TTC549 (cell line): Measurements from ENCODE around the gene BCL2L15.

Experiments used
- FAIRE-seq: peaks from 2 replicates; lab custom pipeline; 2012; peaks lifted over from hg19 to GRCh38; lab: Jason Lieb, UNC

Gene BCL2L15

DNA sequence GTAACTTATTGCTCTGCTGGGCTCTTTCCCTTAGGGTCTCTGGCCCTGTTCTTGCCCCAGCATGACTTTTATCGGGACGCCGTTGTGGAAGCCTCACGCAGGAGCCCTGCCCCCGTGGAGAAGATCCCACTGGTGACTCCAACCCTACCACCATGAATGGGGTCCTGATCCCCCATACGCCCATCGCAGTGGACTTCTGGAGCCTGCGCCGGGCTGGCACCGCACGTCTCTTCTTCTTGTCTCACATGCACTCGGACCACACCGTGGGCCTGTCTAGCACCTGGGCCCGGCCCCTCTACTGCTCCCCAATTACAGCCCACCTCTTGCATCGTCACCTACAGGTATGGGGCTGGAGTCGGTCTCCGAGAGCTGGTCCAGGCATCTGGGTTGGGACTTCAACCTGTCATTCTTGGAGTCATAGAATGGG is 18.1 kb upstream of the BCL2L15 start:
- no peak for FAIRE-seq

DNA sequence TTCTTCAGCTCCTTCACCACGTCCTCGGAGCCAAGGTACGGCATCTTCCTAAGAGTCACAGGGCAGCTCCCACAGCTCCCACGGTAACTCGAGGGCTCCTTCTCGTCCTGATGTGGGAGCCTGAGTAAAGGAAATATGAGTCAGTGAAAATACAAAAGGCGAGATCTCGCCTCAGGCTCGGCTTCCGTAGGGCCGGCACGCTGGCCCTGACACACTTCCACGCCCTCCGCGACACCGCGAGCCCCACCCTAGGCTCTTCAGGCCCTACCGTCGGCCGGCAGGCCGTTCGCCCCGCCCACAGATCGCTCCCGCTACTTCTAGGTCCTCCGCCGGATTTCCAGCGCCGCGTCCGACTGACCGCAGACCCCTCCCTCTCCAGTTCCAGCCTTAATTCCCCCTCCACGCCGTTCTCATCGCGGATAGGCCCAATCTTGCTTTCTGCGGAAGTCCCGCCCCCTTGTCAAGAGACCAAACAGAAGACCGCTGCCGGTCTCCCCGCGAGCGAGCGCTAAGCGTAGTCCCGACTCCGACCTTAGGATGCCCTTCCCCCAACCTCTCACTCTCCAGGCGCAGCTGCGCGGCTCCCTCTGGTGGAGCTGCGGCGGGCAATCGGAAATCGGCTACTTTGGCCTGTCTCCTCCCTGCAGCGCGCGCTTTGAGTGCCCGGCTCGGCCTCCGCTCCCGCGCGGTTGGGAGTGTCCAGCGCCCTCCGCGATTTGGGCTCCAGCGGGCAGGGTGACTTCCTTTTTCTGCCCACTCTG is 17.5 kb upstream of the BCL2L15 start, which contains the start of the genes AP4B1 and DCLRE1B:
Gene AP4B1, minus strand, starts transcription at position 126 of the 761 bp plus-strand sequence. Its CDS starts 82 bp downstream, at position 44.
Gene DCLRE1B, plus strand, starts transcription at position 653 of the 761 bp plus-strand sequence. CDS start 261 bp downstream, outside the sequence.
- FAIRE-seq = peak; percentile 93

DNA sequence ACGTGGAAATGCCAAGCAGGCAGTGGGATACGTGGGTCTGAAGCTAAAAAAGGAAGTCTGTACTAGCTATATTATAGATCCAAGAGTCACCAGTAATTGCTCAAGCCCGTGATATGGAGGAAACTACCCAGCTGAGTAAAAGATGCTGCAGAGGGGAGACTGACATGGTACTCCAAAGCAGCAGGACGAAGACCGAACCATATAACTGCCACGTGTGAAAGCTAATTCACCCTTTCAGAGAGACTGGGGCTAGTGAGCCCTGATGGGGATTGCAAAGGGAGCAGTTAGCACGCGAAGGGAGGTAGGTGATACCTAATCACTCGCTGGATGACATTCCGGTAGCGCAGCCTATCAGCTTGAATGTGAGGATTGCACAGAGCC is 16.9 kb upstream of the BCL2L15 start:
- FAIRE-seq = no peak

DNA sequence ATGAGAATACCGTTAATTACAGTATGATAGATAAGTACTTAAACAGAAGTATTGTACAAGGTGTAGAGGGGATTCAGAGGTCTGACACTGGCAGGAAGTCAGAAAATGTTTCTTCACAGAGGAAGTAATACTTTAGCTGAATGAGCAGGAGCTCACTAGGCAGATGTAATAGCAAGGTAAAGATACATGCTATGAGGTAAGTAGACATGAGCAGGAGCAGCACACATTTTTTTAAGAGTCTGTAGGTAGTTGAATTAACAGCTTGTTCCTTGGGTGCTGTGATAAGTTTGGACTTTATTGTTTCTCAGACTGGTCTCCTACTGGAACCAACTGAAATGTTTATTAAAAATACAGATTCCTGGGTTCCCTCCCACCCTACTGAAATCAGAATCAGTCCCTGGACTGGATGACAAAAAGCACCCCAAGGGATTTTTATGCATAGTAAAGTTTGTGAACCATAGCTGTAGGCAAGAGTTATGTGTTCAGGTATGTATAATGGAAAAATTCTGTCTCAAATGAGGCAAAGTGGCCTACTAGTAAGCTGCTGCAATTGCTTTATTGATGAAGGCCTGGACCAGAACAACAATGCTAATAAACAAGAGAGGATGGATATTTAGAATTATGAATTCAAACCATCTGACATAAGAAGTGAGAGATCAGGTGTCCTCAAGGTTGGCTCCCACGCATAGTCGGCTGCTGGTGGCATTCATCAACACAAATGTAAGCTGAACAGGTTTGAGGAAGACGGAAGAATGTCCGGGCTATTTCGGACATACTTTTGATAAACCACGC is 16.3 kb upstream of the BCL2L15 start:
- FAIRE-seq = no peak

DNA sequence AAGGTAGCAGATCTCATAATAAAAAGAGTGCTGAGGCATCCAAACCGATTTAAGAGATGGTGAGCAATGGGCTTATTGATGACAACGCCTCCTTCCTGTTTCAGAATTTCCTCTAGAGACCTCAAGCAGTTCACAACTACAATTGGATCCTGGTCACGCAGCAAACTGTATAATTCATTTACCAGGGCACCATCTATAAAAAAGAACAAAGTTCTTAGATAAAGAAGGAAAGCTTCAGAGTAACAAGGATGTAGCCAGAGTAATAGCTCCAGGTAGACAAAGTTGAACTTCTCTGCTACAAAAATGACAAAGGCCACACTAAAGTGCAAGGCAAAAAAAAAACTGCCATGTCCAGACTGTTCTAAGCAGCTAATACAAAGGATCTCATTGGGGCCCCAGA is 13.8 kb upstream of the BCL2L15 start:
- no peak for FAIRE-seq

DNA sequence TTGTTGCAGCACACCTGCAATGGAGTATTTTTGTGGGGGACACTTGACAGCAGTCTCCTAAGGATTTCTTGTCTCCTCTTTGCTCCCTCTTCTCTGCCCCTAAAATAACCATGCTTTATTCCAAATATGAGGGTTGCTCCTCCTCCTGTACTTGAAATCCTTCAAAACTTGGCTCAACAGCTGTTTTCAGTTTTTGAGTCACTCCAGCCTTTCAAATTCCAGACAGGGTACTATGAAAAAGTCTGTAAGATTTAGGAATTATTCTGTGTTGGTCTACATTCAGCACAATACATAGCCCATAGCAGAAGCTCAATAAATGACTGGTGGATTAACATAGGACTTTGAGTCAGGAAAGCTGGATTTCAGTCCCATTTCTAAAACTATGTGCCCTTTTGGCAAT is 11.7 kb upstream of the BCL2L15 start:
- FAIRE-seq = no peak

DNA sequence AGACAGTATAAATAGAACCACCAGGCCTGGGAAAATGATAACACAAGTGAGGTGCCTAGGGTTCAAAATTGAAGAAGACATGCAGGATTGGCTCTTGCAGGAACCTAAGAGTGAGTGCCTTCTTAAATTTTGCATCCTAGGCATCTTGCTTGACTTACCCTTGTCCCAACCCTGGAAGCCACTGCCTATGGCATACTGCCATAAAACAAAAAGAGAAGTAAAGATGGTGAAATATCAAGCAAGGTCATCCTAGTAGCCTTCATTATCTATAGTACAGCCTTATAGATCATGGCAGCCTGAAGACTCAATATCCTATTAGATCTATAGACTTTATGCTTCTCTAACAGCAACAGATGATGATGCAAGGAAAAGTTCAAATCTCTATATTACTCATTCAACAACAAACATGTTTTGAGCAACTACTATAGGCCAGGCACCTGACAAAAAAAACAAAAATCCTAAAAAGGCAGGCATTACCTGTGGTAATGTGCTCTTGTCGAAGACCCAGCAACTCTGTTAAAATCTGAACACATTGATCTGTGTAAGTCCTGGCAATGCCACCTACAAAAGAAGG is 10.9 kb upstream of the BCL2L15 start:
- FAIRE-seq = no peak

DNA sequence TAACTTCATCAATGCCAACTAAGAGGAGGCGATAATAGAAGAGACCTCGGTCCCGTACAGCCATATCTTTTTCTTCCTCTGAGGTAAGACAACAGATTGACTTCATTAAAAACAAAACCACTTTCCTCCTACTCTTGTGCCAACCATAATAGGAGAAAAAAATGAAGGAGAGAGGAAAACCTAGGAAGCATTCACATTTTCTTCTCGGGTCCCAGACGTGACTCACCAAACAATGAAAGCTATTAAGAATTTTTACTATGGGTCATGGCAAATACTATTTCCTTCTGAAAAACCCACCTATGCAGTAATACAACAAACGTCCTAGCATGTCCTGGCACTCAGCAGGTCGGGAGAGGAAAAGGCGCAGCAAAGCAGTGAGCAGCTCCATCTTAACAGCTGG is 8.6 kb upstream of the BCL2L15 start:
- no peak for FAIRE-seq

DNA sequence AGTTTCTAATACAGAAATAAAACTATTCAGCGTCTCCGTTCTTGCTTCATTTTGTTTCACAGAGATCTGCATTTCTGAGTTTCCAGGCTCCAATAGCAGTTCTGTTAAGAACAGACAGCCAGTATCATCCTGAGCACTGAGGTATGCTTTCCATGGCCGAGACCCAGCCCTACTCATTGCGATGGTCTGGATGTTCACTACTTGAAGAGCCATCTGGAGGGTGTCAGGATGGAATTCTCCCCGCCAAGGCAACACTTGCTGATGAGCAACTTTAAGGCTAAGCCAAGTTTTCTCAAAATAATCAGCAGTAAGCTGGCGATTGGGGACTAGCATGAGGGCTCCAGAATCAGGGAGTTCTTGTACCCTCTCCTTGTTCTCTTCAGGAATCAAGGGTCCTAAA is 7.7 kb upstream of the BCL2L15 start:
- FAIRE-seq = no peak

DNA sequence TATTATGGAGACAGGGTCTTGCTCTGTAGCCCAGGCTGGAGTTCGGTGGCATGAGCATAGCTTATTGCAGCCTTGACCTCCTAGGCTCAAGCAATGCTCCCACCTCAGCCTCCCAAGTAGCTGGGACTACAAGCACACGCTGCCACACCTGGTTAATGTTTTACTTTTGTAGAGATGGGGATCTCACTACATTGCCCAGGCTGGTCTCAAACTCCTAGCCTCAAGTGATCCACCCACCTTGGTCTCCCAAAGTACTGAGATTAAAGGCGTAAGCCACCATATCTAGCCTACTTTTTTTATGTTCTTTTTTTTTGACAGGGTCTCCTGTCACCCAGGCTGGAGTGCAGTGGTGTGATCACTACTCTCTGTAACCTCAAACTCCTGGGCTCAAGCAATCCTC is 5.9 kb upstream of the BCL2L15 start:
- no peak for FAIRE-seq

DNA sequence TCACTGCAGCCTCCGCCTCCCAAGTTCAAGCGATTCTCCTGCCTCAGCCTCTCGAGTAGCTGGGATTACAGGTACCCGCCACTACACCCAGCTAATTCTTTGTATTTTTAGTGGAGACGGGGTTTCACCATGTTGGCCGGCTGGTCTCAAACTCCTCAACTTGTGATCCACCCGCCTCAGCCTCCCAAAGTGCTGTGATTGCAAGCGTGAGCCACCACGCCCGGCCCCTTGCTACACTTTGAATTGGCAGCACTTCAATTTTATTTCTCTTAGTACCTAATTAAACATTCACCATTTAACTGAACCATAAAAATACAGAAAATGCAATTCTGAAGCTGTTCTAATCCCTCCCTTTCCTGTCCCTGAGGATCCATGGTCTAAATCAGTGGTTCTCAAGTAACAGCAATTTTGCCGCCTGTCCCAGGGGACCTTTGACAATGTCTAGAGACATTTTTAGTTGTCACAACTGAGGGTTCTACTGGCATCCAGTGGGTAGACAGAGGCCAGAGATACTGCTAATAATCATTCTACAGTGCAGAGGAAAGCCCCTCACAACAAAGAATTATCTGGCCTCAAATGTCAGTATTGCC is 4.3 kb upstream of the BCL2L15 start:
- no peak for FAIRE-seq

DNA sequence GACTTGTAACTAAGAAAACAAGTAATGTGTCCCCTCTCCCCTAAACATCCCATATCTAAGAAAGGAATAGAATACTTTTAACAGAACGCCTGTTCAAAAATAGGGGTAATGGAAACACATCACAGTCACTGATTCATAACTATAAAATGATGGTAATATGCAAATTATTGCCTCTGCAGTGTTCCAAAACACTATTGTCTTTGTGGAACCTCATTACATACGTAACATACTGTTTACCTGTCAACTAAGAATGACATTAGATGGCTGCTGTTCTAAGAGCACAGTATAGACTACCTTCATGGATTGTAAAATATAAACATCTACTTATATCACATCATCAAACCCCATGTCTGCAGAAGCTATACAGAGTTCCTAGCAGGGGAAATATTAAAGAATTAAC is 3.4 kb upstream of the BCL2L15 start:
- FAIRE-seq = no peak

DNA sequence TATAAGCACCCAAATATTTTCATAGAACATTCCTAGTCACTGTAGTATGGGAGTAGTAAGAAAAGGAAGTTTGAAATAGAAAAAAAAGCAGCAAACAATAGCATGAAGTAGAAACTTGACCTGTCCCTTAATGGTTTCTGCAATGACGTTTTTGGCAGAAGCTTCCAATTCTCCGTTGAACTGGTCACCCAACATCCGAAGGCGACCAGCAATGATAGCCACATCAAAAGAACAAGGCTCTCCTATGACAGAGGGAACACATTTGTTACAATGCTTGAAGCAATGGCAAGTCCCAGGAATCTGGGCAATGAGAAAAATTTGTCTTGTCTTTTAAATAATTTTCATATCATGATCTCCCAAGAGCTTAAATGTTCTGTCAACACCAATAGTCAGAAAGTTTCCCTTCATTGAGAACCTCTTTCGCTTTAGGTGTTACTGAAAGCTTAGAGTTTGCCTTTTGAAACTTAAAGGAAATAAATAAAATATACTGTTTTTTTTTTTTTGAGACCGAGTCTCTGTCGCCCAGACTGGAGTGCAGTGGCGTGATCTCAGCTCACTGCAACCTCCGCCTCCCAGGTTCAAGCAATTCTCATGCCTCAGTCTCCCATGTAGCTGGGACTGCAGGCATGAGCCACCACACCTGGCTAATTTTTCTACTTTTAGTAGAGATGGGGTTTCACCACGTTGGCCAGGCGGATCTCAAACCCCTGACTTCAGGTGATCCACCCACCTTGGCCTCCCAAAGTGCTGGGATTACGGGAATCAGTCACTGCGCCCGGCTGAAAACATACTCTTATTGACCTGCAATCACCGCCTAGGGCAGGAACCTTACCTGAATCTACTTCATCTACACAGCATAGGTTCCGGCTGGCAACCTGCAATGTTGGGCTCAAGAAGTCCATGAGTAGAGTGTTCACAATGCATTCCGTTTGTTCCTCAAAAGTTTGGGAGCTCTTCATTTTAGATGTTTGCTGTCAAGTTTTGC is 672 bp downstream of the BCL2L15 start:
- FAIRE-seq = no peak

DNA sequence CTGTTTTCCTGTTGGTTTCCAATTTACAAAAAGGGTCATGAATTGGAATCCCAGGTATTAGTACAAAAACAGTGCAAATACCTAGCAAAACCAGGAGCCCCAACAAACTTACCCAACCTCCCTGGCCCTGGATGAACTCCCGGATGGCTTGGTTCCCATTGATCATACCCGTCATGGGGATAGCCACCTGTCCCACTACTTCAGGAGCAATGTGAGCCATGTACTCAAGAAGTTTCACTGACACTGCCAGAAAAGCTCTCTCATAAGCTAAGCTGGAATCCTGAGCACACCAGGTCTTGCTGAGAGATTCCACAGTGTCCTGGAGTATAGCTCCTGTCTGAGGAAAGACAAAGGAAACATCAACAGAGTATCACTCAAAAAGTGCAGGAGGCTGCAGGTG is 5.7 kb downstream of the BCL2L15 start:
- FAIRE-seq = no peak

DNA sequence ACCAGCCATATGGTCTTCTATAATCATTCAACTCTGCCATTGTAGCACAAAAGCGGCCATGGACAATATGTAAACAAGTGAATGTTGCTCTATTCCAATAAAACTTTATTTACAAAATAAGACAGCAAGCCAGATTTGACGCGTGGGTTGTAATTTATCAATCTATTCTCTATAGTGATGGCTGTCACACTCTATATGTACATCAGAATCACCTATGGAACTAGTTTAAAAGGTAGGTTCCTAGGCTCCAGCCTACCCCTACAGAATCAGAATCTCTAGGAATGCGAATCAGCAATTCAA is 7.7 kb downstream of the BCL2L15 start:
- FAIRE-seq = no peak

DNA sequence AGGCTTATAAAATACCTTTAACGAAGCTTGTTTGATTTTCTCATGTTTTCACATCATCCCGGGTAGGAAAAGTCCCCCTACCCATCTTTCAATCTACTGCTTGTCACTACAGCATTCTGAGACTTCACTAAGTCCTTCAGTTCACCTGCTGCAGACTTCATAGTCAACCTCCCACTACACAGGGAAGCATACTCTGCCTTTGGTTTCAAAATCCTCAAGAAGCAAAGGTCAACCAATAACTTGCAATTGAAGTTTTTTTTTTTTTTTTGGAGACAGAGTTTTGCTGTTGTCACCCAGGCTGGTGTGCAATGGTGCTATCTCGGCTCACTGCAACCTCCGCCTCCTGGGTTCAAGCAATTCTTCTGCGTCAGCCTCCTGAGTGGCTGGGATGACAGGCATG is 11.2 kb downstream of the BCL2L15 start:
- no peak for FAIRE-seq

DNA sequence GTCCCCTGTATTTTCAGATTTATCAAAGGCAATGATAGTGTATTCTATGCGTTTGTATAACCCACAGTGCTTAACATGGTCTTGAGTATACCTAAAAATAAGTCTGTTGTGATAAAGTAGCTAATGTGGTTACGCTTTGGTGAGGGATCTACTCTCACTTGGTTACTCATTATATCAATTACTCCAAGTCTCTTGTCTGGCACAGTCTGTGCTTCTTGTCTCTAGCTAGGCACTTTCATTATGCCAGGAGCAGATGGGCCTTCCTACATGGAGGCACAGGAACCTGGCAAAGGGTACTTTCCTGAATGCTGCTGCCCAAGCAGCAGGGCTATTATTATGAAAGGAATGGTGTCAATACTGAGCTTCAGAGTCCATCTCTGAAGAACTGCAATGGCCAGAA is 11.7 kb downstream of the BCL2L15 start:
- no peak for FAIRE-seq

DNA sequence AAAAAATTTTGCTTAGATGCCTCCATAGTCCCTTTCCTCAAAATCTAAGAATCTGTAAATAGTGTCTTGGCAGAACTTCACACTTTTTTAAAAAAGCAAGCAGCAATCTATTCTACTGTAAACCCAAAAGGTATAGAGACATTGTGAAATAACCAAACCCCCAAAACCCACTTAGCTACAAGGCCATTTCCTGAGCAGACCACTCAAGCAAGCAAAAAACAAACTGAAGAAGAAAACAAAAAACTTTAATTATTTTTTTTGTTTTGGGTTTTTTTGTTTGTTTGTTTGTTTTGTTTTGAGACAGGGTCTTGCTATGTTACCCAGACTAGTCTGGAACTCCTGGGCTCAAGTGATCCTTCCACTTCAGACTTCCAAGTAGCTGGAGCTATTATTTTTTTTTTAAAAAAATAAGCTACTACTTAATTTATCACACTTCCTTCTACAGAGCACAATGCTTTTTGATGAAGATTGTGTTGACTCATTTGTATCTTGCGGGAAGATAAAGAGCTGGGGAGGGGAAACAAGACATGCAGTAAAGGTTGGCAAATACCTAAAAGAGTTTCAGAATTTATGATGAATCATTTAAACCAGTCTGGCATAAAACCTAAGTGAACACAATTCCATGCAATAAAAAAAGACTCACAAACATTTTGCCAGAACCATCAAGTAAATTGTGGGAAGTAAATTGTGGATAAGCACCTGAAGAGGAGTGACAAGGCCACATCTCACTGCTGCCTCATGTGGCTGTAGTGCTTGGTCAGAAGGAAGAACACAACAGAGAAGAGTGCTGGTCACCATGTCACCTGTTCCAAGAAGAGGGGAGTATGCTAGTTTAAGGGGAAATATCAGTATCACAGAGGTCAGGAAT is 13.1 kb downstream of the BCL2L15 start:
- FAIRE-seq = no peak

DNA sequence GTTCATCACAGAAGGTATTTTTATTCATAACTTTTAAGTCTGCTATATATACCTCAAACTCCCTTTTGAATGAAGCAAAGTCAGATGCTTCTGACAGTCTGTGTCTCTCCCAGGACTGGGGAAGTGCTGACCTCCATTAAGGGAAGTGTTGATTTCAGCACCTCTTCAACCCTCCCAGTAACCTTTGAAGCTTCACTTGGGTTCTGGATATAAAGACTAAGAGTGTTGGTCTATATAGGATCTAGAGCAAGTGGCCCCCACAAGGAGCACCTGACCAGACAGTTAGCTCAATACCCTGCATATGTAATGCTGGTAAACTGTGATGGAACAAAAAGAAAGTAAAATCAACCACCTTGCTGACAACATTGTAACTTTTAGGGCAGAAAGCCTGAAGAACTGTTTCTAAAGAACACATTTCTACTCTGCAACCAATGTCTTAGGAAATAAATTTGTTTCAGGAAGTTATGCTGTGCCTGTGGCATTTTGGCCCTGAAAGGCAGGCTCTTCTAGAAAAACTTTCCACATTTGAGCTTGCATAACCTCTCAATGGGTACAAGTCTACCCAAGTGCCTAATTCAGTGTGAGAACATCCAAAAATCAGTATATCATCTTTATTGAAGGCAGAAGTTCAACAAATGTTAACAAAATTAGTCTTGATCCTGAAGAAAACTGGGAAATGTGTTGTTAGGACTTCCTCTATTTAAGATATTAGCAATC is 15.0 kb downstream of the BCL2L15 start:
- no peak for FAIRE-seq

DNA sequence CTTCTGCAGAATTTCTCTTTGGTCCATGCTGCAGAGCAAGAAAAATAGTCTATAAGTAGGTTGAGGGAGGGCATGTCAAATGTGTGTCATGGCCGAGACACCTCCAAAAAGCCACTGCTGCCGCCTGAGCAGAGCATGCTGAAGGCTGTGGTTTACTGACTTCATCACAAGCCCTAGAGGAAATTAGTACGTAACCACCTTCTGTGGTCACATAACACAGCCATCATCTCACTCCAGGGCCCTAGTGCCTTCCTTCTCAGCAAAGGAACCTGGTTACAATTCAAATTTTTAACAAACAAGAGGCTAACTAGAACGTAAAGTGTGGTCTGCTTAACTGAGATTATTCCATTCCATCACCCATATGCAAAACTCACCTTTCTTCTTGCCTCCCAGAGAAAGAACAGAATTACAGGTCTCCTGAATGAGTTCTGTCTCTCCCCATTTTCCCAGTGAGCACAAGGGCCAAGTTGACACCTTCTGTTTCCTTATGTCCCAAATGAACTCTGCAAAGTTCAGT is 15.7 kb downstream of the BCL2L15 start, which contains the start of gene PTPN22:
Gene PTPN22, minus strand, starts transcription at position 116 of the 517 bp plus-strand sequence.
- FAIRE-seq = no peak
